NT2/D1 (cell line): ENCODE data around the gene SLC25A21.
A peak's percentile ranks its signal among the peaks of the same experiment; 100 is the strongest.
"Not testable (repeated sequence)": the region's sequence is repeated elsewhere in the genome, so short reads cannot be mapped to it uniquely, and the experiment has no call there.

Source experiments
- DNase-seq: peaks from one replicate; pipeline ENCODE4 v3.0.0-alpha.2; 2011; ENCODE audit warnings: low read depth, low spot score
- H3K27me3 ChIP-seq: 2 replicates; pipeline ENCODE4 v1.6.0; 2011; ENCODE audit warnings: mild to moderate bottlenecking; ENCODE audit not compliant: insufficient read length, insufficient read depth
- H3K36me3 ChIP-seq: 2 replicates; pipeline ENCODE4 v1.6.1; 2011; ENCODE audit warnings: mild to moderate bottlenecking, low read length, mixed read lengths; ENCODE audit not compliant: insufficient read depth, insufficient read length
- H3K4me1 ChIP-seq: 2 replicates; pipeline ENCODE4 v1.5.1; 2011; ENCODE audit not compliant: insufficient read depth, insufficient read length
- H3K4me3 ChIP-seq: 2 replicates; pipeline ENCODE4 v1.5.1; 2011; ENCODE audit warnings: low read depth; ENCODE audit not compliant: insufficient read length
- H3K9ac ChIP-seq: 2 replicates; pipeline ENCODE4 v1.6.0; 2011; ENCODE audit warnings: low read depth; ENCODE audit not compliant: insufficient read length
- H3K9me3 ChIP-seq: 2 replicates; pipeline ENCODE4 v1.5.1; 2011; ENCODE audit warnings: mild to moderate bottlenecking, low read length; ENCODE audit not compliant: insufficient read depth
- SUZ12 ChIP-seq: IDR thresholded peaks from 2 replicates; pipeline ENCODE4 v1.6.1; 2011; ENCODE audit not compliant: insufficient read length, insufficient read depth; ENCODE audit errors: extremely low read depth
- YY1 ChIP-seq: IDR thresholded peaks from 2 replicates; pipeline ENCODE4 v1.6.1; 2011; ENCODE audit not compliant: insufficient read length, insufficient read depth
- ZNF274 ChIP-seq: IDR thresholded peaks from 2 replicates; pipeline ENCODE4 v1.6.1; 2011; ENCODE audit warnings: mild to moderate bottlenecking, low read depth, low read length

SLC25A21 gene

GRCh38 chr14:37167151-37168047 is 5.0 kb downstream of the SLC25A21 start:
- no peak for TF ChIP-seq ZNF274
- no peak for TF ChIP-seq SUZ12
- TF ChIP-seq YY1: no peak
- H3K9me3 ChIP-seq: no peaks in the 10 kb centered on the region
- H3K4me3 ChIP-seq: no peak overlapping the region
- no peak overlapping the region for H3K9ac ChIP-seq
- no peaks in the 10 kb centered on the region for H3K27me3 ChIP-seq
- DNase-seq: peak; percentile 39
- H3K36me3 ChIP-seq: no peaks in the 10 kb centered on the region
- no peaks in the 10 kb centered on the region for H3K4me1 ChIP-seq

GRCh38 chr14:37165794-37166193 is 6.6 kb downstream of the SLC25A21 start:
- TF ChIP-seq SUZ12: no peak
- TF ChIP-seq ZNF274: no peak
- no peak for TF ChIP-seq YY1
- no peak overlapping the region for H3K4me3 ChIP-seq
- no peak overlapping the region for H3K9ac ChIP-seq

GRCh38 chr14:37162307-37162706 is 10.1 kb downstream of the SLC25A21 start:
- H3K36me3 ChIP-seq, H3K4me1 ChIP-seq, DNase-seq: not testable (repeated sequence)

More at GRCh38 chr14:37165794-37166193, 6.6 kb downstream of the SLC25A21 start:
- H3K36me3 ChIP-seq: no peaks in the 10 kb centered on the region
- H3K4me1 ChIP-seq: no peaks in the 10 kb centered on the region
- no peak for DNase-seq
- no peaks in the 10 kb centered on the region for H3K9me3 ChIP-seq
- no peaks in the 10 kb centered on the region for H3K27me3 ChIP-seq

GRCh38 chr14:37157987-37158386 is 14.4 kb downstream of the SLC25A21 start:
- Histone ChIP-seq H3K9ac (no peak overlapping the region), H3K4me3 (no peak overlapping the region), H3K27me3 (no peaks in the 10 kb centered on the region), H3K36me3 (no peaks in the 10 kb centered on the region), H3K9me3 (no peaks in the 10 kb centered on the region), H3K4me1 (no peaks in the 10 kb centered on the region)
- TF ChIP-seq SUZ12 (no peak), YY1 (no peak), ZNF274 (no peak)
- no peak for DNase-seq

More at GRCh38 chr14:37162307-37162706, 10.1 kb downstream of the SLC25A21 start:
- not testable (repeated sequence) for H3K27me3 ChIP-seq, H3K9me3 ChIP-seq, H3K4me3 ChIP-seq, H3K9ac ChIP-seq

- no peaks in the 10 kb centered on the region for H3K4me1 ChIP-seq
- H3K36me3 ChIP-seq: no peaks in the 10 kb centered on the region
- H3K9ac ChIP-seq: no peak overlapping the region
- H3K9me3 ChIP-seq: no peaks in the 10 kb centered on the region
- TF ChIP-seq ZNF274: no peak
- TF ChIP-seq SUZ12: no peak
- no peak for TF ChIP-seq YY1
- no peak overlapping the region for H3K4me3 ChIP-seq
- no peak for DNase-seq
- no peaks in the 10 kb centered on the region for H3K27me3 ChIP-seq
Measured at GRCh38 chr14:37153483-37153882, 18.9 kb downstream of the SLC25A21 start.

GRCh38 chr14:37153005-37153404 is 19.4 kb downstream of the SLC25A21 start:
- no peaks in the 10 kb centered on the region for H3K4me1 ChIP-seq
- H3K4me3 ChIP-seq: no peak overlapping the region
- no peak for DNase-seq
- no peaks in the 10 kb centered on the region for H3K36me3 ChIP-seq
- TF ChIP-seq YY1 (no peak), ZNF274 (no peak), SUZ12 (no peak)
- H3K9ac ChIP-seq: no peak overlapping the region
- no peaks in the 10 kb centered on the region for H3K9me3 ChIP-seq
- no peaks in the 10 kb centered on the region for H3K27me3 ChIP-seq

- no peaks in the 10 kb centered on the region for H3K27me3 ChIP-seq
- no peak overlapping the region for H3K4me3 ChIP-seq
- no peak for DNase-seq
- no peaks in the 10 kb centered on the region for H3K36me3 ChIP-seq
- no peak overlapping the region for H3K9ac ChIP-seq
- no peaks in the 10 kb centered on the region for H3K9me3 ChIP-seq
- TF ChIP-seq SUZ12: no peak
- no peak for TF ChIP-seq YY1
- no peaks in the 10 kb centered on the region for H3K4me1 ChIP-seq
Measured at GRCh38 chr14:37150414-37150813, 22.0 kb downstream of the SLC25A21 start.
